ENCODE data around the gene TPCN2.

TPCN2 gene

DNA sequence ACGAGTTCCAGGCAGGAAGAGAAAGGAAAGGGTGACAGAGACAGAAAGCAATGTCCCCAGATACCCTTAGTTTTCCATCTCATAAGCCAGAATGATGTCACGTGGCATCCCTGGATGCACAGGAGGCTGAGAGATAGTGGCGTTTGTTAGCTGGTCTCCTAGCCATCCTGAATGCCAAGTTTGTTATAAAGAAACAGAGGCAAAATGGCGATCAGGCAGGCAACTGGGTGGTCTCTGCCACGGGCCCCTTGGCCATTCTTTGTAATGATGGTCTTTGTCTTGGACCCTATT lies 112.3 kb downstream of the TPCN2 start:
- TF ChIP-seq, protein P1, sequence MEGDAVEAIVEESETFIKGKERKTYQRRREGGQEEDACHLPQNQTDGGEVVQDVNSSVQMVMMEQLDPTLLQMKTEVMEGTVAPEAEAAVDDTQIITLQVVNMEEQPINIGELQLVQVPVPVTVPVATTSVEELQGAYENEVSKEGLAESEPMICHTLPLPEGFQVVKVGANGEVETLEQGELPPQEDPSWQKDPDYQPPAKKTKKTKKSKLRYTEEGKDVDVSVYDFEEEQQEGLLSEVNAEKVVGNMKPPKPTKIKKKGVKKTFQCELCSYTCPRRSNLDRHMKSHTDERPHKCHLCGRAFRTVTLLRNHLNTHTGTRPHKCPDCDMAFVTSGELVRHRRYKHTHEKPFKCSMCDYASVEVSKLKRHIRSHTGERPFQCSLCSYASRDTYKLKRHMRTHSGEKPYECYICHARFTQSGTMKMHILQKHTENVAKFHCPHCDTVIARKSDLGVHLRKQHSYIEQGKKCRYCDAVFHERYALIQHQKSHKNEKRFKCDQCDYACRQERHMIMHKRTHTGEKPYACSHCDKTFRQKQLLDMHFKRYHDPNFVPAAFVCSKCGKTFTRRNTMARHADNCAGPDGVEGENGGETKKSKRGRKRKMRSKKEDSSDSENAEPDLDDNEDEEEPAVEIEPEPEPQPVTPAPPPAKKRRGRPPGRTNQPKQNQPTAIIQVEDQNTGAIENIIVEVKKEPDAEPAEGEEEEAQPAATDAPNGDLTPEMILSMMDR (IDR thresholded peaks at IDR 0.05; ENCODE audit: low read depth, low read length) = no peak
- no peak for DNase-seq (ENCODE audit: extremely low read depth, low read depth)

GRCh38 chr11:69162505-69162904 lies 113.8 kb downstream of the TPCN2 start:
- no peak for DNase-seq (ENCODE audit: extremely low read depth, low read depth)
- TF ChIP-seq, protein P1 (IDR thresholded peaks at IDR 0.05; ENCODE audit: low read depth, low read length) = no peak

GRCh38 chr11:69163842-69164241 lies 115.1 kb downstream of the TPCN2 start:
- TF ChIP-seq, protein P1 (IDR thresholded peaks at IDR 0.05; ENCODE audit: low read depth, low read length) = no peak
- DNase-seq (ENCODE audit: extremely low read depth, low read depth) = no peak

- DNase-seq (ENCODE audit: extremely low read depth, low read depth) = no peak
- TF ChIP-seq, protein P1 (IDR thresholded peaks at IDR 0.05; ENCODE audit: low read depth, low read length) = no peak
Measured at GRCh38 chr11:69164824-69165223, 116.1 kb downstream of the TPCN2 start.

- no peak for DNase-seq (ENCODE audit: extremely low read depth, low read depth)
- TF ChIP-seq, protein P1 (IDR thresholded peaks at IDR 0.05; ENCODE audit: low read depth, low read length) = no peak
Measured at GRCh38 chr11:69165775-69166174, 117.0 kb downstream of the TPCN2 start.

DNA sequence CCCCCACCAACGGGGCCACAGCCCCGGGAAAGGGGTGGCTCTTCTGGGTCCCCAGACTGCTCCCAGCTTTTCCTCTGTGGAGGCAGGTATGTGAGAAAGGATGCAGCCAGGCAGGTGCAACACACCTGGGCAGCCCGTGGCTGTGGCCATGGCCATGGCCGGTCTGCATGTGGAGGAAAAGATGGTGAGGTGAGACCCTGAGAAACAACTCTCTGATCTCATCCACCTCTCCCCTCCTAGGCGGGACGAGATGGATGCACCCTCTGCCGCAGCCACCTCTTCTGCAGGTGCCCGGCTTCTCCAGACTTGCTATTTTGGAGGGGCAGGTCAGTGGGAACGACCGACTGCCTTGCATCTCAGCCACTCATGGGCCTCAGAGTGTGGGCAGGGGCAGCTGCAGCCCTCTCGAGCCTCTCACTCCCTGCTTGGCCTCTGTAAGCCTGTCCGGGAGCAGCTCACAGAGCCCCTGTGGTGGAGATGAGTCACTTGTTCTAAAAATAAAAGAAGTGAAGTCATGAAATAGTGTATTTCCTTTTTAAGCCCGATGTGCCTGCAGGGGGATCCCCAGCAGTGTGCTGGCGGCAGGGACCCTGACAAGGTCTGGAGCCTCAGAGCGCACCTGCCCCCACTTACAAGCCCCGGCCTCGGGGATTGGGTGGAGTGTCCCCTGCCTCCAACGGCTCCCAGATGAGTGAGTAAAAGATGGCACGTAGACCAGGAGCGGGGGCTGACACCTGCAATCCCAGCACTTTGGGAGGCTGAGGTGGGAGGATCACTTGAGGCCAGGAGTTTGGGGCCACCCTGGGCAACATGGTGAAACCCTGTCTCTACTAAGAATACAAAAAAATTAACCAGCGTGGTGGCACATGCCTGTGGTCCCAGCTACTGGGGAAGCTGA lies 117.7 kb downstream of the TPCN2 start:
- DNase-seq (ENCODE audit: extremely low read depth, low read depth) = peak; percentile 19
- TF ChIP-seq, protein P1 (IDR thresholded peaks at IDR 0.05; ENCODE audit: low read depth, low read length) = no peak

GRCh38 chr11:69167130-69167915 lies 118.6 kb downstream of the TPCN2 start:
- no peak for DNase-seq (ENCODE audit: extremely low read depth, low read depth)
- TF ChIP-seq, protein P1 (IDR thresholded peaks at IDR 0.05; ENCODE audit: low read depth, low read length) = no peak

All from AG09319 (cell line).